Mucosa of descending colon (tissue), 3 donors: ENCODE data around the gene FMNL1. TPM values are rescaled to one million over a fixed set of nuclear protein-coding genes. Genes with fewer than 3 reads are reported as not detected.

Source experiments
- ATAC-seq: fragments of 200-7000 bp; cut with Tn5 transposase; one replicate; pipeline ENCODE4 v1.9.1; 2020; ENCODE audit warnings: mild to moderate bottlenecking, moderate library complexity
- DNase-seq, 3 donors: peaks; one replicate each; pipeline ENCODE4 v3.0.0-alpha.2; 2020
- H3K36me3 ChIP-seq: fragments of 200-600 bp; one replicate; pipeline ENCODE4 v1.8.0; 2021; ENCODE audit warnings: low read depth, mild to moderate bottlenecking
- H3K4me1 ChIP-seq: fragments of 200-600 bp; one replicate; pipeline ENCODE4 v1.8.0; 2021; ENCODE audit warnings: low read depth, mild to moderate bottlenecking
- H3K4me3 ChIP-seq: fragments of 200-600 bp; one replicate; pipeline ENCODE4 v1.8.0; 2021; ENCODE audit warnings: mild to moderate bottlenecking
- H3K9me3 ChIP-seq: fragments of 200-600 bp; one replicate; pipeline ENCODE4 v1.8.0; 2021; ENCODE audit warnings: mild to moderate bottlenecking
- CTCF ChIP-seq: fragments of 200-600 bp; IDR thresholded peaks from one replicate; pipeline ENCODE4 v1.8.0; 2022; ENCODE audit warnings: antibody characterized with exemption, mild to moderate bottlenecking
- intact Hi-C, 2 donors: fragments of 100-400 bp; cut with DNase I in 1 of 2; cut with micrococcal nuclease in 1 of 2; formaldehyde crosslinking; loops; one replicate each; pipeline versions ENCODE4 v1.11.0 to v1.11.1; 2022; cut with DNase I, micrococcal nuclease
- total RNA-seq, 3 donors: library from RNA; stranded (reverse); fragmentation: NEBNext Ultra II Directional in 2 of 3; extraction: Animal tissue kit (Norgen Biotek cat#: 25700) in 2 of 3; gene quantifications; one replicate each; pipeline versions ENCODE4 v1.2.1 to v1.2.4, GENCODE V29; 2021 to 2023
- donor health status: DM: no; HTN: no; CAD: no; lungs with moderate emphysema.
- donor health status: DM: no; HTN: no; CAD: no.
- donor health status: DM: no; HTN: yes; CAD: no.

FMNL1 gene
- total RNA-seq, 3 donors from 2014 or later: 7.4 to 18.1 (median 17.3) TPM

GRCh38 chr17:45277216-45277849 lies 55.6 kb downstream of the FMNL1 start:
- ATAC-seq (peak; percentile 92), DNase-seq (peak; percentile 92 to 99 (median 92))
- Histone ChIP-seq H3K36me3 (peaks cover 6% of the 10 kb centered on the region), H3K4me1 (no peaks in the 10 kb centered on the region), H3K4me3 (no peak overlapping the region), H3K9me3 (no peaks in the 10 kb centered on the region)
- TF ChIP-seq CTCF: peak; percentile 60
- intact Hi-C loops: loop anchor here (2.0 to 5.0 kb wide), 3 partner anchors 40 to 107 kb away; partner anchors contain the start of gene MAP3K14 (in 1 of the 2)

- TF ChIP-seq CTCF: no peak
- Histone ChIP-seq H3K4me1 (no peaks in the 10 kb centered on the region), H3K9me3 (no peaks in the 10 kb centered on the region), H3K36me3 (peaks cover 6% of the 10 kb centered on the region), H3K4me3 (no peak overlapping the region)
- DNase-seq: no peak
- ATAC-seq: no peak
- intact Hi-C loops: loop anchor here (2.0 to 5.0 kb wide), 3 partner anchors 39 to 107 kb away; partner anchors contain the start of gene MAP3K14 (in 1 of the 2)
These were observed 56.3 kb downstream of the FMNL1 start for GRCh38 chr17:45277992-45278391.

- Histone ChIP-seq H3K4me3 (no peak overlapping the region), H3K36me3 (no peaks in the 10 kb centered on the region), H3K4me1 (no peaks in the 10 kb centered on the region), H3K9me3 (no peaks in the 10 kb centered on the region)
- ATAC-seq: no peak
- TF ChIP-seq CTCF: no peak
- DNase-seq: peak in 1 of 3 donors; percentile 4
- intact Hi-C loops: loop anchor here (5.0 kb wide), 2 partner anchors 37 to 102 kb away; partner anchors contain the start of gene MAP3K14 (in 1 of the 2)
These were observed 58.2 kb downstream of the FMNL1 start for GRCh38 chr17:45279898-45280297.

DNA sequence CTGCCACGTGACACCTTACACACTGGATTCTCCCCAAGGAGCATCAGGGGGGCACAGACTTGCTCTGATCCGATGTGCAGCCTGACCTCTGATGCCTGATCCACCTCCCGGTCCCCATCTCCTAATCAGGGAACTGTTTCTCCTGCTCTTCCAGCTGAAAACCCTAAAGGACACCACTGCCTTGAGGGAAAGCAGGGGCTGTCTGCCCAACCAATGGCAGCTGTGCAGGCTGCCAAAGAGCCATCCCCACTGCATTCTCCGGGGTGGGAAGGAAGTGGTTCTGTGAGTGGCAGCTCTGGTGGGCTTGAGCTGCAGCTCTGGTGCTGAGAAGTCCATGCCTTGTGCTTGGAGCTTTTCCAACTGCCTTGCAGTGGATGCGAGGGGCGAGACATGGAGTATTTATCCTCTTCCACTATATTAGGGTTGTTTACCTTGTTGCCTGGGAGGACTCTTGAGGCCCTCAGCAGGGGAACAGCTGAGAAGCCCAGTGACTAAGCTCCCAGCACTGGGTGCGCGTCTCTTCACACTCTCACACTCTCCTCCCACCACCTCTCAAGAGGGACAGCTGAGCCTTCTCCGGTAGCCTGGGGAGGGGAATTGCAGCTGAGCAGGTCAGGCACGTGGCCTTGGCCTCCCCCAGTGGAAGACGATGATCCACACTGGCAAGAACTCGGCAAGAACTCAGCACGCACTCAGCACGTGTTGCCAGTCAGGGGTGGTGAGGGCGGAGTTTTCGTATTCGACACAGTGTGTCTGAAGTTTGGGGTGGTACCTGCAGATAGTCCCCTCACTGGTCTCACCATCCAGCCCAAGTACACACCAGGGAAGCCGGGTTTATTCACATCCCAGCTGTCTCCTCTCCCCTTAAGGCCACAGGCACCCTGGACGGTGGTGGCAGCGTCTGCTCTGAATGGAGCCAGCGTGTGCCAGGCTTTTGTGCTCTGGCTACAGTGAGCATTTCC lies 61.3 kb downstream of the FMNL1 start:
- Histone ChIP-seq H3K4me3 (no peak overlapping the region), H3K9me3 (no peaks in the 10 kb centered on the region), H3K4me1 (peaks cover 2% of the 10 kb centered on the region), H3K36me3 (no peaks in the 10 kb centered on the region)
- DNase-seq (peak in 1 of 3 donors; percentile 23), ATAC-seq (peak; percentile 63)
- TF ChIP-seq CTCF: no peak
- intact Hi-C loops: no loop called here

DNA sequence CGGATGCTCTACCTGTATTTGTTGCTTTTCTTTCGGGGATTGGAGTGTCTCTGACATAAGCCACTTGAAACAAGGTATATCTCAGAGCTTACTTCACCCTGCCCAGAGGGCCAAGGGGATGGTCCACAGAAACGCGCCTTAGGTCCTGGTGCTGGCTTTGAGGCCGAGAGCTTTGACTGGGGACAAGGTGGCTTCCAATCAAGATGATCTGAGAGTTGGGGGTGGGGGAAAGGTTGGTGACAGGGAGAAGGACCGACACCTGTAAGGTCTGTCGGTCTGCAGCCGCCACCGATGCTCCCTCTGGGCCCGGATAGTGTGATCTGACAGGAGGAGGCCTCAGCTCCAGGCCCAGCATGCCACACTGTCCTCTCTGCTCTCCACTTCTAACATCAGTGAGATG lies 62.0 kb downstream of the FMNL1 start:
- no peak for ATAC-seq
- H3K4me1 ChIP-seq: peaks cover 2% of the 10 kb centered on the region

More for the DNA sequence above, 62.0 kb downstream of the FMNL1 start:
- no peak for TF ChIP-seq CTCF
- intact Hi-C loops: no loop called here
- no peak overlapping the region for H3K4me3 ChIP-seq
- H3K9me3 ChIP-seq: no peaks in the 10 kb centered on the region
- no peak for DNase-seq
- H3K36me3 ChIP-seq: no peaks in the 10 kb centered on the region
